ENCODE measurements around the gene ENO3. TPM values are rescaled to one million over a fixed set of nuclear protein-coding genes. Genes with fewer than 3 reads are reported as not detected.
"Not testable (repeated sequence)": the region's sequence is repeated elsewhere in the genome, so short reads cannot be mapped to it uniquely, and the experiment has no call there.

The ENO3 gene
- total RNA-seq, 2 experiments from 2014 or later, result 14.6 to 79.4 TPM

GRCh38 chr17:4902540-4902939 is 48.4 kb upstream of the ENO3 start:
- POLR2A ChIA-PET, result no interaction called here
- Histone ChIP-seq H3K36me3 (ENCODE audit: insufficient read depth, low read length) (no peaks in the 10 kb centered on the region), H3K4me1 (ENCODE audit: insufficient read depth, low read length, poor library complexity, severe bottlenecking) (peaks cover 9% of the 10 kb centered on the region), H3K27ac (ENCODE audit: low read depth, low read length, poor library complexity, severe bottlenecking) (no peak overlapping the region), H3K4me2 (ENCODE audit: low read length) (no peak overlapping the region; the same call in 1 of the 2 replicates), H2AFZ (ENCODE audit: low read length) (no peak overlapping the region), H3K79me2 (ENCODE audit: insufficient read depth, low read depth, low read length) (no peaks in the 10 kb centered on the region), H3K9me2 (ENCODE audit: insufficient read depth, low read length) (no peaks in the 10 kb centered on the region), H3K4me3 (ENCODE audit: low read depth, low read length, poor library complexity, severe bottlenecking) (no peak overlapping the region), H4K20me1 (ENCODE audit: insufficient read depth, low read length) (no peaks in the 10 kb centered on the region), H3K9me3 (ENCODE audit: low read length) (no peaks in the 10 kb centered on the region)
- BruUV-seq (replicated peaks), result no TSS peak
- DNase-seq (ENCODE audit: low spot score), result no peak
- CTCF ChIA-PET (ENCODE audit: unreplicated experiment), result interaction anchor here (0.7 kb wide), 1 partner anchor 171 kb away, joined by 4 read pairs; the partner anchor contains the start of gene MED11
- no peak for TF ChIP-seq EZH2phosphoT487 (IDR thresholded peaks at IDR 0.05; ENCODE audit: borderline replicate concordance, low read depth, low read length)
- no peak for TF ChIP-seq CTCF (conservative IDR thresholded peaks at IDR 0.05; ENCODE audit: low read length)
- intact Hi-C loops (cut with micrococcal nuclease; ENCODE audit: unreplicated experiment), result loop anchor here (5.0 to 10.0 kb wide), 2 partner anchors 268 to 335 kb away; no protein-coding TSS in a partner anchor

GRCh38 chr17:4903051-4903818 is 47.7 kb upstream of the ENO3 start, which contains the start of gene CHRNE:
Gene CHRNE (minus strand): TSS chr17:4903098. CDS start chr17:4903063, 35 bp downstream.
- ChIA-PET CTCF (ENCODE audit: unreplicated experiment) (interaction anchor here (0.7 kb wide), 1 partner anchor 172 kb away, joined by 4 read pairs; the partner anchor contains the start of gene MED11), POLR2A (interaction anchor here (0.6 kb wide), 1 partner anchor 495 kb away, joined by 4 read pairs; no protein-coding TSS in a partner anchor)
- Histone ChIP-seq H2AFZ (ENCODE audit: low read length) (no peak within 1 kb of the TSS), H3K27ac (ENCODE audit: low read depth, low read length, poor library complexity, severe bottlenecking) (no peak within 1 kb of the TSS), H3K36me3 (ENCODE audit: insufficient read depth, low read length) (no peaks in the 10 kb centered on the region), H3K4me3 (ENCODE audit: low read depth, low read length, poor library complexity, severe bottlenecking) (no peak within 1 kb of the TSS), H3K9me2 (ENCODE audit: insufficient read depth, low read length) (no peaks in the 10 kb centered on the region), H4K20me1 (ENCODE audit: insufficient read depth, low read length) (no peaks in the 10 kb centered on the region), H3K4me2 (ENCODE audit: low read length) (peak within 1 kb of the TSS; percentile 53; the same call in 1 of the 2 replicates), H3K4me1 (ENCODE audit: insufficient read depth, low read length, poor library complexity, severe bottlenecking) (peaks cover 9% of the 10 kb centered on the region), H3K79me2 (ENCODE audit: insufficient read depth, low read depth, low read length) (no peaks in the 10 kb centered on the region), H3K9me3 (ENCODE audit: low read length) (no peaks in the 10 kb centered on the region)
- no TSS peak for BruUV-seq (replicated peaks)
- TF ChIP-seq EZH2phosphoT487 (IDR thresholded peaks at IDR 0.05; ENCODE audit: borderline replicate concordance, low read depth, low read length) (no peak), CTCF (conservative IDR thresholded peaks at IDR 0.05; ENCODE audit: low read length) (peak; percentile 83)
- intact Hi-C loops (cut with micrococcal nuclease; ENCODE audit: unreplicated experiment), result loop anchor here (5.0 to 10.0 kb wide), 2 partner anchors 268 to 336 kb away; no protein-coding TSS in a partner anchor
- peak; percentile 85 for DNase-seq (ENCODE audit: low spot score)

- CTCF ChIA-PET (ENCODE audit: unreplicated experiment), result not testable (repeated sequence)
Observed at GRCh38 chr17:4906642-4907041, 44.3 kb upstream of the ENO3 start.

More at GRCh38 chr17:4906642-4907041, 44.3 kb upstream of the ENO3 start:
- BruUV-seq (replicated peaks); H3K9me2 ChIP-seq (ENCODE audit: insufficient read depth, low read length); H3K4me1 ChIP-seq (ENCODE audit: insufficient read depth, low read length, poor library complexity, severe bottlenecking); DNase-seq (ENCODE audit: low spot score); H3K4me3 ChIP-seq (ENCODE audit: low read depth, low read length, poor library complexity, severe bottlenecking); H3K79me2 ChIP-seq (ENCODE audit: insufficient read depth, low read depth, low read length); H3K4me2 ChIP-seq (ENCODE audit: low read length); H2AFZ ChIP-seq (ENCODE audit: low read length); POLR2A ChIA-PET; H3K36me3 ChIP-seq (ENCODE audit: insufficient read depth, low read length); H3K27ac ChIP-seq (ENCODE audit: low read depth, low read length, poor library complexity, severe bottlenecking); H4K20me1 ChIP-seq (ENCODE audit: insufficient read depth, low read length); H3K9me3 ChIP-seq (ENCODE audit: low read length): not testable (repeated sequence)
- intact Hi-C loops (cut with micrococcal nuclease; ENCODE audit: unreplicated experiment), result loop anchor here (5.0 to 10.0 kb wide), 2 partner anchors 81 to 272 kb away; partner anchors contain the start of gene CAMTA2

Measured in OCI-LY7 (cell line).